ENCODE results near the gene IFT122. TPM values are rescaled to one million over a fixed set of nuclear protein-coding genes. Genes with fewer than 3 reads are reported as not detected.

IFT122 gene, protein sequence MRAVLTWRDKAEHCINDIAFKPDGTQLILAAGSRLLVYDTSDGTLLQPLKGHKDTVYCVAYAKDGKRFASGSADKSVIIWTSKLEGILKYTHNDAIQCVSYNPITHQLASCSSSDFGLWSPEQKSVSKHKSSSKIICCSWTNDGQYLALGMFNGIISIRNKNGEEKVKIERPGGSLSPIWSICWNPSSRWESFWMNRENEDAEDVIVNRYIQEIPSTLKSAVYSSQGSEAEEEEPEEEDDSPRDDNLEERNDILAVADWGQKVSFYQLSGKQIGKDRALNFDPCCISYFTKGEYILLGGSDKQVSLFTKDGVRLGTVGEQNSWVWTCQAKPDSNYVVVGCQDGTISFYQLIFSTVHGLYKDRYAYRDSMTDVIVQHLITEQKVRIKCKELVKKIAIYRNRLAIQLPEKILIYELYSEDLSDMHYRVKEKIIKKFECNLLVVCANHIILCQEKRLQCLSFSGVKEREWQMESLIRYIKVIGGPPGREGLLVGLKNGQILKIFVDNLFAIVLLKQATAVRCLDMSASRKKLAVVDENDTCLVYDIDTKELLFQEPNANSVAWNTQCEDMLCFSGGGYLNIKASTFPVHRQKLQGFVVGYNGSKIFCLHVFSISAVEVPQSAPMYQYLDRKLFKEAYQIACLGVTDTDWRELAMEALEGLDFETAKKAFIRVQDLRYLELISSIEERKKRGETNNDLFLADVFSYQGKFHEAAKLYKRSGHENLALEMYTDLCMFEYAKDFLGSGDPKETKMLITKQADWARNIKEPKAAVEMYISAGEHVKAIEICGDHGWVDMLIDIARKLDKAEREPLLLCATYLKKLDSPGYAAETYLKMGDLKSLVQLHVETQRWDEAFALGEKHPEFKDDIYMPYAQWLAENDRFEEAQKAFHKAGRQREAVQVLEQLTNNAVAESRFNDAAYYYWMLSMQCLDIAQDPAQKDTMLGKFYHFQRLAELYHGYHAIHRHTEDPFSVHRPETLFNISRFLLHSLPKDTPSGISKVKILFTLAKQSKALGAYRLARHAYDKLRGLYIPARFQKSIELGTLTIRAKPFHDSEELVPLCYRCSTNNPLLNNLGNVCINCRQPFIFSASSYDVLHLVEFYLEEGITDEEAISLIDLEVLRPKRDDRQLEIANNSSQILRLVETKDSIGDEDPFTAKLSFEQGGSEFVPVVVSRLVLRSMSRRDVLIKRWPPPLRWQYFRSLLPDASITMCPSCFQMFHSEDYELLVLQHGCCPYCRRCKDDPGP
- total RNA-seq = 19.9 and 32.1 TPM in 2 replicates

DNA sequence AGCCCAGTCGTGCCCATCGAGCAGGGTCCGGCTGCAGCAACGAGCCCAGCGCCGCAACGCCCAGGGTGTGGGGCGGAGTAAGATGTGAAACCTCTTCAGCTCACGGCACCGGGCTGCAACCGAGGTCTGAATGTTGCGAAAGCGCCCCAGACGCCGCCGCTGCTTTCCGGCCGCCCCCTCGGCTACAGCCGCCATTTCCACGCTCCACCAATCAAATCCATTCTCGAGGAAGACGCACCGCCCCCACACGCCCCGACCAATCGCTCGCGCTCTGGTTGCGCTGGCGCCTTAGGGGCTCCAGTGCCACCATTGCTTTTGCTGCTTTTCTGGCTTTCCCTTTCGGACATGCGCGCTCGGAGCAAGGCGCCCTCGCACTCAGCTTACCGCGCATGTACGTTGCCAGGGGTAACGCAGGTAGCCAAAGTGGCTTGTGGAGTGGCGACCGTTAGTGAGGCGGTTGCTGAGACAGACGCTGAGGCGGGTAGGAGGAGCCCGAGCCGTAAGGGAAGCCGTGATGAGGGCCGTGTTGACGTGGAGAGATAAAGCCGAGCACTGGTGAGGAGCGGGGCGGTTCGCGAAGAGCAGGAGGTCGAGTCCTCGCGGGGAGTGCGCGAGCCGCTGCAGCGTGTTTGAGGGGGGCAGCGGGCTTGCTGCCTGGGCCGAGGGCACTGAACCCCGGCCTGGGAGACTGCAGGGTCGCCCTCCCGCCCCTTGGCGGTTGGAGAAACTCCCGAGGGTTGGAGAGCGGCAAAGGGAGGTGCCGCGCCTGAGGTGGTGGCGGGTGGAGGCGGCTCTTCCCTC is at the start of gene IFT122, which contains the start of gene MBD4:
Gene IFT122 (plus strand): TSS at position 408 of the 801 bp plus-strand sequence. CDS start 107 bp downstream, at position 515.
Gene MBD4 (minus strand): TSS at position 132 of the 801 bp plus-strand sequence. CDS start 115 bp downstream, at position 17.

DNA sequence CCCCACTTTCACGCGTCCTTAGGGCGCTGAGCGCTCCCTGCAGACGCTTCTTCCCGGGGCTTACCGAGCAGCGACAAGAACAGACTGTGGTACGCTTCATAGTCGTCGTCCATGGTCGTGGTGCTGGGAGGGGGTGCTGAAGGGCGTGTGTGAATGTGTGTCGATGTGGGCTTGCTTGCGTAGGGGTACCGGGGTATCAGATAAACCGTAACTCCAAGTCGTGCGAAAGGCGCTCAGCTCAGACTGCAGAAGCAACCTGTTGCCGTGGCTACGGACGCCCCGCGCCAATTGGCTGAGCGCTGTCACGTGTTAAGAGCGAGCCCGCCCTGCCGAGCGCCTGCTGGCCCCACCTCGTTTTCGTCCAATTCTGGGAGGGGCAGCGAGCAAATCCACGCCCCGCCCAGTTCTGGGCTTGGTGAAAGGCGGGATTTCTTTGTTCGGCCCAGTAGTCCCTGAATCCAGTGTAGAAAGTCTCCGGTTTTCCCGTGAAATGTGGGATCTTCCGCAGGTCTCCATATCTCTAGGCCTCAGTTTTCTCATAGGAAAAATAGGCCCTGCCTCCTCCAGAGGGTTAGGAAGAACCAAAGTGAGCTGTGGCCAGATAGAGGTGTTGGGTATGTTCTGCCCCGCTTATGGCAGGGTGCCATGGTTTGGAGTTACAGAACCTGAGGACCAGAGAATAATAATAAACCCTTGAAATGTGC is 11.5 kb upstream of the IFT122 start, which contains the start of gene EFCAB12:
Gene EFCAB12 (minus strand): TSS at position 261 of the 704 bp plus-strand sequence. CDS start 148 bp downstream, at position 113.

GRCh38 chr3:129528589-129529100 is 88.6 kb downstream of the IFT122 start, which contains the start of gene RHO:
Gene RHO, plus strand, starts transcription at chr3:129528639. Its CDS starts 95 bp downstream, at chr3:129528734.

DNA sequence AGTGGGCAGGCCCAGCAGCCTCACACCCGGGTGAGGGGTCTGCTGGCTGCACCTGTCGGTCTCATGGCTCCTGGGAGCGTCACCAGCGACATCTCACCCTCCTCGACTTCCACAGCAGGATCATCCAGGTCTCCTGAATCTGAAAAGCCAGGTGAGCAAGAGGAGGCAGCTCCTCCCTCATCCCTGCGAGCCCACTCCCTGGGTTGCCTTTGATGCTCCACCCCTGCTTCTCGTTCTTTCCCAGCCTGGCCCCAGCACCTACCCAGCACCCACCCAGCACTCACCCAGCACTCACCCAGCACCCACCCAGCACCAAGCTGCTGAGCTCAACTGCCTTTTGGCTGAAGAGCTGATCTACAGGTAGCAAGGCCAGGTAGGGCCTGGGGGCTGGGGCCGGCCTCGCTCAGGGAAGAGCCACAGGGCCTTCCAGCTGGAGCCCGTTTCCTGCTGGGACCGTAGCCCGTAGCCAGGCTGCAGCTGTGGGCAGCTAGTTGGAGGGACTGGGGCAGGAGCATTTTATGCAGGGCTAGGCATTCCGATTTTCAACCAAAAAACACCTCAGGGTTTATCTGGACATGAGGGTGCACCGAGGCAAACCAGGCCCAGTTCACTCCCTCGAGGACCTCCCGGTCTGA is 103.2 kb downstream of the IFT122 start, which contains the start of gene H1-8:
Gene H1-8 (plus strand): TSS at position 20 of the 635 bp plus-strand sequence. CDS start 44 bp downstream, at position 64.

Other genes with a start within 250 kb of the IFT122 start
- gene COPG1, start 190.6 kb upstream of the IFT122 start, total RNA-seq = 329 and 344 TPM in 2 replicates
- gene HMCES, start 161.4 kb upstream of the IFT122 start, total RNA-seq = 33.4 and 47.9 TPM in 2 replicates
- gene EFCAB12, start 11.6 kb upstream of the IFT122 start, total RNA-seq = 0.35 TPM in 1 of 2 replicates, not detected in the other
- 16.1 and 20.4 TPM in 2 replicates for gene MBD4, start 276 bp upstream of the IFT122 start, total RNA-seq
- not detected in 2 replicates for gene RHO, start 88.4 kb downstream of the IFT122 start, total RNA-seq
- gene H1-8, start 103.0 kb downstream of the IFT122 start, total RNA-seq = not detected in 2 replicates
- 40.1 and 50.2 TPM in 2 replicates for gene PLXND1, start 166.5 kb downstream of the IFT122 start, total RNA-seq

Data from myometrial cell (primary cell).